Measurements from ENCODE around the gene FGD6. TPM values are rescaled to one million over a fixed set of nuclear protein-coding genes. Genes with fewer than 3 reads are reported as not detected.
"Not testable (repeated sequence)": the region's sequence is repeated elsewhere in the genome, so short reads cannot be mapped to it uniquely, and the experiment has no call there.

FGD6 gene
- total RNA-seq, 1 donor from 2014 or later = 13.2 TPM

GRCh38 chr12:95114766-95115405, 102.4 kb downstream of the FGD6 start:
- DNase-seq (ENCODE audit: low read depth) = peak; percentile 90
- H3K27me3 ChIP-seq (ENCODE audit: control insufficient read depth, insufficient read depth, low read length) = no peaks in the 10 kb centered on the region
- H3K4me3 ChIP-seq (ENCODE audit: low read depth, low read length) = no peak overlapping the region
- FAIRE-seq = no peak
- peaks cover 3% of the 10 kb centered on the region for H3K36me3 ChIP-seq (ENCODE audit: control insufficient read depth, insufficient read depth, low read length)
- TF ChIP-seq, protein P1, sequence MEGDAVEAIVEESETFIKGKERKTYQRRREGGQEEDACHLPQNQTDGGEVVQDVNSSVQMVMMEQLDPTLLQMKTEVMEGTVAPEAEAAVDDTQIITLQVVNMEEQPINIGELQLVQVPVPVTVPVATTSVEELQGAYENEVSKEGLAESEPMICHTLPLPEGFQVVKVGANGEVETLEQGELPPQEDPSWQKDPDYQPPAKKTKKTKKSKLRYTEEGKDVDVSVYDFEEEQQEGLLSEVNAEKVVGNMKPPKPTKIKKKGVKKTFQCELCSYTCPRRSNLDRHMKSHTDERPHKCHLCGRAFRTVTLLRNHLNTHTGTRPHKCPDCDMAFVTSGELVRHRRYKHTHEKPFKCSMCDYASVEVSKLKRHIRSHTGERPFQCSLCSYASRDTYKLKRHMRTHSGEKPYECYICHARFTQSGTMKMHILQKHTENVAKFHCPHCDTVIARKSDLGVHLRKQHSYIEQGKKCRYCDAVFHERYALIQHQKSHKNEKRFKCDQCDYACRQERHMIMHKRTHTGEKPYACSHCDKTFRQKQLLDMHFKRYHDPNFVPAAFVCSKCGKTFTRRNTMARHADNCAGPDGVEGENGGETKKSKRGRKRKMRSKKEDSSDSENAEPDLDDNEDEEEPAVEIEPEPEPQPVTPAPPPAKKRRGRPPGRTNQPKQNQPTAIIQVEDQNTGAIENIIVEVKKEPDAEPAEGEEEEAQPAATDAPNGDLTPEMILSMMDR (IDR thresholded peaks at IDR 0.05; ENCODE audit: insufficient read depth, low read length, severe bottlenecking) = no peak

DNA sequence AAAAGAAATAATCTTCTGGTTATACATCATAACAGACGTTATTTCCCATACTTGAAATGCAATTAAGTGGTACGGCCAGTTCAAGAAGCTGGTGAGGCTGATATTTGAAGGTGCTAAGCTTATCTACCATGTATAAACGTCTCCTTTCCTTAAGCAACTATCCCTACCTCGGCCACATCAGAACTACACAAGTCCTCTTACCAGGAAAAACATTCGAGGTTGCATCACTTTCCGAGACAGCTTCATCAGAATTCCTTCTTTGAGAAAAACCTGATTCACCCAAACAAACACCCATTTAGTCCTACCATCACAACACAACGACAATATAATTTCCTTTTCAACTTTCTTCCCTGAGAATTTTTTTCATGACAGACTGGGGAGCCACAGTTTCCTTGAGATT, 109.9 kb downstream of the FGD6 start:
- FAIRE-seq = no peak
- DNase-seq (ENCODE audit: low read depth) = no peak
- TF ChIP-seq, protein P1 (IDR thresholded peaks at IDR 0.05; ENCODE audit: insufficient read depth, low read length, severe bottlenecking) = no peak
- Histone ChIP-seq H3K4me3 (ENCODE audit: low read depth, low read length) (no peak overlapping the region), H3K27me3 (ENCODE audit: control insufficient read depth, insufficient read depth, low read length) (no peaks in the 10 kb centered on the region), H3K36me3 (ENCODE audit: control insufficient read depth, insufficient read depth, low read length) (peaks cover 8% of the 10 kb centered on the region)

- TF ChIP-seq, protein P1 (IDR thresholded peaks at IDR 0.05; ENCODE audit: insufficient read depth, low read length, severe bottlenecking) = no peak
- no peak for FAIRE-seq
- no peak for DNase-seq (ENCODE audit: low read depth)
- Histone ChIP-seq H3K4me3 (ENCODE audit: low read depth, low read length) (no peak overlapping the region), H3K36me3 (ENCODE audit: control insufficient read depth, insufficient read depth, low read length) (peaks cover 7% of the 10 kb centered on the region), H3K27me3 (ENCODE audit: control insufficient read depth, insufficient read depth, low read length) (no peaks in the 10 kb centered on the region)
These were observed 111.7 kb downstream of the FGD6 start for GRCh38 chr12:95105540-95105939.

GRCh38 chr12:95104919-95105452, 112.3 kb downstream of the FGD6 start:
- FAIRE-seq (no peak), DNase-seq (ENCODE audit: low read depth) (no peak)
- Histone ChIP-seq H3K36me3 (ENCODE audit: control insufficient read depth, insufficient read depth, low read length) (peaks cover 8% of the 10 kb centered on the region), H3K4me3 (ENCODE audit: low read depth, low read length) (no peak overlapping the region), H3K27me3 (ENCODE audit: control insufficient read depth, insufficient read depth, low read length) (no peaks in the 10 kb centered on the region)
- TF ChIP-seq, protein P1 (IDR thresholded peaks at IDR 0.05; ENCODE audit: insufficient read depth, low read length, severe bottlenecking) = no peak

DNA sequence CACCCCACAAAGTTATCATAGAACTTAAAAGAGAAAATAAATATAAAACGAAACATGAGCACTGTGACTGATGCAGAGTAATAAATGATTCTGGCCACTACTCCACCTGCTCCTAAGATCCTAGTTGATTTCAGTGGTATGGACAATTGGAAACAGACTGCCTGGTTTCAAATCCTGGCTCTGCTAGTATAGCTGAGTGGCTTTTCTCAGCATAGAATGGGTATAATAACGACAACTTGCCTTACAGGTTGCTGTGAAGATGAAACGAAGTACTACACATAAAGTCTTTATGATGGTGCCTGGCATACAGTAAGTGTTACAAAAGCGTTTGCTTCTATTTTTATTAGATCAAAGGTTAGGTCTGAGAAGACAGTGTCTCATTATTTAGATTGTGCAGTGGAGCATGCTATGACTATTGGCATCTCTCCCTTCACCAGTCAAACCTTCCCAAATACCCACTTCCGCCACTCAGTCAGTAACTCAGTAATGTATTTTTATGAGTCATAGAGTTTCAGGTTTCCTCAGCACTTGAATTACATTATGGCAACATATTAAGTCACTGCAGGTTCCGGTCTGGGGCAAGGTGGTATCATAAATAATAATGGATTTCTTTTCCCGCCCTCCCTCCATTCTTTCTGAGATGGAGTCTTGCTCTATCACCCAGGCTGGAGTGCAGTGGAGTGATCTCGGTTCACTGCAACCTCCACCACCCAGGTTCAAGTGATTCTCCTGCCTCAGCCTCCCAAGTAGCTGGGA, 114.2 kb downstream of the FGD6 start:
- no peak for FAIRE-seq
- DNase-seq (ENCODE audit: low read depth) = peak; percentile 99

DNA sequence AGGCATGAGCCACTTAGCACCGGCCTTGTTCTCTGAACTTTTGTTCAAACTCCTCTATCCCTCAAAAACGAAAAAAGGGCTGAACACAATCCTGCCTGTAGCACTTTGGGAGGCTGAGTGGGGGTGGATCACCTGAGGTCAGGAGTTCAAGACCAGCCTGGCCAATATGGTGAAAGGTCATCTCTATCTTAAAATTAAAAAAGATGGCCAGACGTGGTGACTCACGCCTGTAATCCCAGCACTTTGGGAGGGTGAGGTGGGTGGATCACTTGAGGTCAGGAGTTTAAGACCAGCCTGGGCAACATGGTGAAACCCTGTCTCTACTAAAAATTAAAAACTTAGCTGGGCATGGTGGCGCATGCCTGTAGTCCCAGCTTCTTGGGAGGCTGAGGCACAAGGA, 115.3 kb downstream of the FGD6 start:
- not testable (repeated sequence) for FAIRE-seq; H3K36me3 ChIP-seq (ENCODE audit: control insufficient read depth, insufficient read depth, low read length)

More for the DNA sequence above, 114.2 kb downstream of the FGD6 start:
- H3K4me3 ChIP-seq (ENCODE audit: low read depth, low read length) = no peak overlapping the region
- TF ChIP-seq, protein P1 (IDR thresholded peaks at IDR 0.05; ENCODE audit: insufficient read depth, low read length, severe bottlenecking) = no peak
- H3K27me3 ChIP-seq (ENCODE audit: control insufficient read depth, insufficient read depth, low read length) = no peaks in the 10 kb centered on the region
- peaks cover 6% of the 10 kb centered on the region for H3K36me3 ChIP-seq (ENCODE audit: control insufficient read depth, insufficient read depth, low read length)

More for the DNA sequence above, 115.3 kb downstream of the FGD6 start:
- H3K27me3 ChIP-seq (ENCODE audit: control insufficient read depth, insufficient read depth, low read length); DNase-seq (ENCODE audit: low read depth); H3K4me3 ChIP-seq (ENCODE audit: low read depth, low read length): not testable (repeated sequence)
